Measurements from ENCODE around the gene NRTN. TPM values are rescaled to one million over a fixed set of nuclear protein-coding genes. Genes with fewer than 3 reads are reported as not detected.
A peak's percentile ranks its signal among the peaks of the same experiment; 100 is the strongest.

NRTN gene
- total RNA-seq, 1 donor from 2014 or later = 2.1 TPM

DNA sequence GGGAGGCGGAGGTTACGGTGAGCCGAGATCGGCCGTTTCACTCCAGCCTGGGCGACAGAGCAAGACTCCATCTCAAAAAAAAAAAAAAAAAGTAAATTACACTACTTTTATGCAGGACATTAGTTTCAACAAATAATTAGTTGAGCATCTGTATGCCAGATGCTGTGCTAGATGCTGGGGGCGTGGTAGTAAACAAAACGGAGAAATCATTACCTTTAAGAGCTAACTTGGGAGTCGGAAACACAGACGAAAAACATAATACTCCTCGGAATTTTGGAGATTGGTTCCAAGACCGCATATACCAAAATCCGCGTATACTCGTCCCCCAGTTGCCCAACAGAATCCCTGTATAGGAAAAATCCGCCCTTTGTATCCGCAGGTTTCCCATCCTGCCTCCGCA is 12.6 kb upstream of the NRTN start:
- DNase-seq (ENCODE audit: low spot score, unreplicated experiment) = no peak
- Mint-ChIP-seq H3K36me3 (ENCODE audit: insufficient read depth) (peaks cover 12% of the 10 kb centered on the region), H3K27ac (peak overlapping the region; percentile 41), H3K4me3 (ENCODE audit: low read depth) (no peak overlapping the region), H3K9me3 (ENCODE audit: low read depth) (peaks cover 3% of the 10 kb centered on the region), H3K4me1 (ENCODE audit: low read depth) (peaks cover 6% of the 10 kb centered on the region), H3K27me3 (peaks cover 3% of the 10 kb centered on the region)
- TF ChIP-seq, protein P1, sequence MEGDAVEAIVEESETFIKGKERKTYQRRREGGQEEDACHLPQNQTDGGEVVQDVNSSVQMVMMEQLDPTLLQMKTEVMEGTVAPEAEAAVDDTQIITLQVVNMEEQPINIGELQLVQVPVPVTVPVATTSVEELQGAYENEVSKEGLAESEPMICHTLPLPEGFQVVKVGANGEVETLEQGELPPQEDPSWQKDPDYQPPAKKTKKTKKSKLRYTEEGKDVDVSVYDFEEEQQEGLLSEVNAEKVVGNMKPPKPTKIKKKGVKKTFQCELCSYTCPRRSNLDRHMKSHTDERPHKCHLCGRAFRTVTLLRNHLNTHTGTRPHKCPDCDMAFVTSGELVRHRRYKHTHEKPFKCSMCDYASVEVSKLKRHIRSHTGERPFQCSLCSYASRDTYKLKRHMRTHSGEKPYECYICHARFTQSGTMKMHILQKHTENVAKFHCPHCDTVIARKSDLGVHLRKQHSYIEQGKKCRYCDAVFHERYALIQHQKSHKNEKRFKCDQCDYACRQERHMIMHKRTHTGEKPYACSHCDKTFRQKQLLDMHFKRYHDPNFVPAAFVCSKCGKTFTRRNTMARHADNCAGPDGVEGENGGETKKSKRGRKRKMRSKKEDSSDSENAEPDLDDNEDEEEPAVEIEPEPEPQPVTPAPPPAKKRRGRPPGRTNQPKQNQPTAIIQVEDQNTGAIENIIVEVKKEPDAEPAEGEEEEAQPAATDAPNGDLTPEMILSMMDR (IDR thresholded peaks at IDR 0.05; ENCODE audit: unreplicated experiment) = no peak

DNA sequence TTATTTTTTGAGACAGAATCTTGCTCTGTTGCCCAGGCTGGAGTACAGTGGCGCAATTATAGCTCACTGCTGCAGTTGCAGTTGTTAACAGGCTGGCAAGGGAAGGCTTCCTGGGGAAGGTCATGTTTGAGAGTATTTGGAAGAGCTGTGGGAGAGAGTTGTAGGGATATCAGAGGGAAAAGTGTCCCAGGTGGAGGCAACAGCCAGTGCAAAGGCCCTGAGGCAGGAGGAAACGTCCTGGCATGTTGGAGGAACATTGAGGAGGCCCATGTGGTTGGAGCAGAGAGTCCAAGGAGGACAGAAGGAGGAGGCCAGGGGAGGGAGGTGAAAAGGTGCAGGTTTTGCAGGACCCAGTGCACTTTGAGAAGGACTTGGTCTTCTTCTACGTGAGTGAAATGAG is 11.7 kb upstream of the NRTN start:
- no peak overlapping the region for H3K4me3 Mint-ChIP-seq (ENCODE audit: low read depth)
- H3K4me1 Mint-ChIP-seq (ENCODE audit: low read depth) = peaks cover 6% of the 10 kb centered on the region
- peaks cover 11% of the 10 kb centered on the region for H3K36me3 Mint-ChIP-seq (ENCODE audit: insufficient read depth)
- DNase-seq (ENCODE audit: low spot score, unreplicated experiment) = no peak
- H3K9me3 Mint-ChIP-seq (ENCODE audit: low read depth) = peaks cover 3% of the 10 kb centered on the region
- H3K27ac Mint-ChIP-seq = no peak overlapping the region
- H3K27me3 Mint-ChIP-seq = peaks cover 3% of the 10 kb centered on the region
- TF ChIP-seq, protein P1 (IDR thresholded peaks at IDR 0.05; ENCODE audit: unreplicated experiment) = no peak

DNA sequence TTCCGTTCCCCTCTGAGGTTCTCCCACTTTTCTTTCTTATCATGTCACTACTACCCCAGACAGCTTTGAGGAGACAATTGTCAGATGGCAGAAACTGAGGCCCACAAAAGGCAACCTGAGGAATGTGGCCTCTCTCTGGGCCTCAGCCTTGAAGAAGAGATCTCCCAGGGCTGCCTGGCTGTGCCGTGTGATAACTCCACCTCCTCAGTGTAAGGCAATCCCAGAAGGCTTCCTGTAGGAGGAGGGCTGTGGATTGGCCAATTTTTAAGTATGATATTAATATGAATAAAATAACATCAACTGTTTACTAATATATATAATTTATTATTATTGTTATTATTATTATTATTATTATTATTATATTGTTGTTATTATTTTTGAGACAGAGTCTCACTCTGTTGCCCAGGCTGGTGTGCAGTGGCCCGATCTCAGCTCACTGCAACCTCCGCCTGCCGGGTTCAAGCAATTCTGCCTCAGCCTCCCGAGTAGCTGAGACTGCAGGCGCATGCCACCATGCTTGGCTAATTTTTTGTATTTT is 9.4 kb upstream of the NRTN start:
- TF ChIP-seq, protein P1 (IDR thresholded peaks at IDR 0.05; ENCODE audit: unreplicated experiment) = no peak
- Mint-ChIP-seq H3K9me3 (ENCODE audit: low read depth) (peaks cover 3% of the 10 kb centered on the region), H3K36me3 (ENCODE audit: insufficient read depth) (peaks cover 2% of the 10 kb centered on the region), H3K4me3 (ENCODE audit: low read depth) (no peak overlapping the region), H3K27me3 (peaks cover 12% of the 10 kb centered on the region), H3K27ac (no peak overlapping the region), H3K4me1 (ENCODE audit: low read depth) (peaks cover 2% of the 10 kb centered on the region)
- no peak for DNase-seq (ENCODE audit: low spot score, unreplicated experiment)

DNA sequence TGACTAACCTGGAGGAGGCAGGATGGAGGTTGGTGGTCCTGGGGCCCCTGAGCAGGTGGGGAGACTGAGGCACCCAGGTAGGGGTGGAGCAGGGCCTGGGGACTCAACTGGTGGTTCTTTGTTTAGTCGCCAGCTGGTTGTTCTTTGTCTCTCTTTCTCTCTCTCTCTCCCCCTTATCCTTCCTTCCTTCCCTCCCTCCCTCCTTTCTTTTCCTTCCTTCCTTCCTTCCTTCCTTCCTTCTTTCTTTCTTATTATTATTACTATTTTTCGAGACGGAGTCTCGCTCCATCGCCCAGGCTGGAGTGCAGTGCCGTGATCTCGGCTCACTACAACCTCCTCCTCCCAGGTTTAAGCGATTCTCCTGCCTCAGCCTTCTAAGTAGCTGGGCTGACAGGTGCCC is 6.6 kb upstream of the NRTN start:
- peaks cover 25% of the 10 kb centered on the region for H3K27me3 Mint-ChIP-seq
- no peak overlapping the region for H3K4me3 Mint-ChIP-seq (ENCODE audit: low read depth)
- no peak overlapping the region for H3K27ac Mint-ChIP-seq
- TF ChIP-seq, protein P1 (IDR thresholded peaks at IDR 0.05; ENCODE audit: unreplicated experiment) = no peak
- H3K4me1 Mint-ChIP-seq (ENCODE audit: low read depth) = peaks cover 2% of the 10 kb centered on the region
- DNase-seq (ENCODE audit: low spot score, unreplicated experiment) = no peak
- H3K36me3 Mint-ChIP-seq (ENCODE audit: insufficient read depth) = no peaks in the 10 kb centered on the region
- no peaks in the 10 kb centered on the region for H3K9me3 Mint-ChIP-seq (ENCODE audit: low read depth)

DNA sequence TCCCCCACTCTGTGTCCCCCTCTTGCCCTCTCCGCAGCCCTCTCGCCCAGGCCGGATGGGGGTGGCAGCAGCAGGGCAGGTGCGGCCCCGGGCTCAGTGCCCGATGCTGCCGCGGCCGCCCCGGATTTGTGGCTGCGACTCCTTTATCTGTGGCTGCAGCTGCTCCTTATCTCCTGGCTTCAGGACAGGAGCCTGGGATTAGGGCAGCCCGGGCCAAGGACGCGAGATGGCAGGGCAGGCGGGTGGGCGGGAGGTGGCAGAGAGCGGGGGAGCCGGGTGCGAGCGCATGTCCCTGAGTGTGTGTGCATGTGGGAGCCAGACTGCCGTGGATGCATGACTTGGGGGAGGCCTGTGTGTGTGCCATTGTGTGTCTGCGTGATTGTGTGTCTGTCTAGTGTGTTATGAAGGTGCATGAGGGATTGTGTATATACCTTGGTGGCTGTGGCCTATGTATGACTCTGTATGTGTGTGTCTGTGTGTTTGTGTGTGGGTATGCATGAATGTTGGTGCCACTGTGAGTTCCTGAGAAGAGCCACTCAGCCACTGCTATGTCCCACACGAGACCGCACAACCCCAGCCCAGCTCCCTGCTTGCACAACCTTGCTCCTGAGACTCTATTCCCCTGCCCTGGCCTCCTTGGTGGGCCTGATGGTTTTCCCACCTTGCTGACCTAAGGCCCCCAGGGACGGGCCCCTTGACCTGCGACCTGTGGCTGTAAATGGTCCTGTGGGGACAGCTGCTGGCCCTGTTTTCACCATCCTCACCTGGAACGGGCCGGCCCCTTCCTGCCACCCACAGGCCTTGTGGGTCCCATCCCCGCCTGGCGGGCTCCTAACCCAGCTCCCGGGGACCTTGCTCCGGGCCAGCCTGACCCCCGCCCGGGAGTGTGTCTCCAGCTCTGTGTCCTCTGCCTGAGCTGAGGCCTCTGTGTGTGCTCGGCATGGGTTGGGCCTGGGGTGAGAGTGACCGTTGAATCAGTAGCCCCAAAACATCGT is 5.3 kb upstream of the NRTN start:
- TF ChIP-seq, protein P1 (IDR thresholded peaks at IDR 0.05; ENCODE audit: unreplicated experiment) = no peak
- peaks cover 4% of the 10 kb centered on the region for H3K4me1 Mint-ChIP-seq (ENCODE audit: low read depth)
- no peak overlapping the region for H3K4me3 Mint-ChIP-seq (ENCODE audit: low read depth)
- peaks cover 36% of the 10 kb centered on the region for H3K27me3 Mint-ChIP-seq
- H3K9me3 Mint-ChIP-seq (ENCODE audit: low read depth) = no peaks in the 10 kb centered on the region
- no peak for DNase-seq (ENCODE audit: low spot score, unreplicated experiment)
- H3K36me3 Mint-ChIP-seq (ENCODE audit: insufficient read depth) = no peaks in the 10 kb centered on the region
- H3K27ac Mint-ChIP-seq = no peak overlapping the region
